Upper lobe of left lung (tissue), 4 donors: ENCODE data around the gene HIPK4.
A peak's percentile ranks its signal among the peaks of the same experiment; 100 is the strongest.

ENCODE experiments used
- CTCF ChIP-seq, 6 experiments: fragments of 450-650 bp in 4 of 6; fragments of 200-600 bp in 2 of 6; sonication (generic) in 2 of 6; IDR thresholded peaks; one replicate each; pipeline ENCODE4 v1.5.1; 2016 to 2019; ENCODE audit warnings: antibody characterized with exemption in 6 of 6
- EP300 ChIP-seq, 4 donors: sonication (generic); formaldehyde crosslinking; IDR thresholded peaks; one replicate each; pipeline ENCODE4 v1.5.1; 2017; ENCODE audit warnings: antibody characterized with exemption in 4 of 4, control low read depth in 2 of 4
- POLR2A ChIP-seq, 4 donors: fragments of 450-650 bp; IDR thresholded peaks; one replicate each; pipeline ENCODE4 v1.5.1; 2016 to 2017; ENCODE audit warnings: antibody characterized with exemption in 4 of 4, mild to moderate bottlenecking in 2 of 4

- TF ChIP-seq POLR2A (IDR thresholded peaks at IDR 0.05) (peak in 3 of 4 donors; percentile 53 to 70 (median 59)), EP300 (IDR thresholded peaks at IDR 0.05) (no peak), CTCF (IDR thresholded peaks at IDR 0.05) (peak in 1 of 6 experiments; percentile 14)
Observed at GRCh38 chr19:40433391-40434216, 43.6 kb upstream of the HIPK4 start.
